Trophoblast cell (in vitro differentiated cells and primary cell): Measurements from ENCODE around the gene LYVE1.
"Not testable (repeated sequence)": the region's sequence is repeated elsewhere in the genome, so short reads cannot be mapped to it uniquely, and the experiment has no call there.

Experiments used
- DNase-seq, 2 donors: peaks; one replicate each; pipeline ENCODE4 v3.0.0-alpha.2; 2016
- H2AFZ ChIP-seq: 2 replicates; pipeline ENCODE4 v1.6.1; 2013; ENCODE audit warnings: low read length, moderate library complexity, mild to moderate bottlenecking; ENCODE audit not compliant: insufficient read depth, poor library complexity
- H2AK5ac ChIP-seq: 2 replicates; pipeline ENCODE4 v1.6.1; 2013; ENCODE audit warnings: mild to moderate bottlenecking, low read length
- H2BK120ac ChIP-seq: 2 replicates; pipeline ENCODE4 v1.6.1; 2013; ENCODE audit warnings: low read length, mild to moderate bottlenecking, moderate library complexity; ENCODE audit not compliant: insufficient read depth, poor library complexity
- H2BK12ac ChIP-seq: 2 replicates; pipeline ENCODE4 v1.6.1; 2013; ENCODE audit warnings: mild to moderate bottlenecking, low read length, moderate library complexity
- H2BK5ac ChIP-seq: 2 replicates; pipeline ENCODE4 v1.6.1; 2013; ENCODE audit warnings: low read length, low read depth, moderate library complexity, mild to moderate bottlenecking; ENCODE audit not compliant: poor library complexity
- H3K14ac ChIP-seq: 2 replicates; pipeline ENCODE4 v1.6.1; 2013; ENCODE audit warnings: mild to moderate bottlenecking, low read length
- H3K18ac ChIP-seq: 2 replicates; pipeline ENCODE4 v1.6.1; 2013; ENCODE audit warnings: mild to moderate bottlenecking, low read length
- H3K23ac ChIP-seq: 2 replicates; pipeline ENCODE4 v1.6.1; 2013; ENCODE audit warnings: low read length
- H3K27ac ChIP-seq: 2 replicates; pipeline ENCODE4 v1.5.1; 2013; ENCODE audit warnings: low read depth, mild to moderate bottlenecking, inconsistent platforms, low read length, moderate library complexity
- H3K27me3 ChIP-seq: 2 replicates; pipeline ENCODE4 v1.6.1; 2013; ENCODE audit warnings: inconsistent platforms, mild to moderate bottlenecking, low read length, moderate library complexity; ENCODE audit not compliant: insufficient read depth
- H3K36me3 ChIP-seq, 2 experiments: 1 replicate in 1 of 2; 2 replicates in 1 of 2; pipeline ENCODE4 v1.6.1; 2013; ENCODE audit warnings: low read length in 2 of 2, mild to moderate bottlenecking in 2 of 2, moderate library complexity in 1 of 2; ENCODE audit not compliant: insufficient read depth in 2 of 2, control insufficient read depth in 1 of 2
- H3K4ac ChIP-seq: 2 replicates; pipeline ENCODE4 v1.6.1; 2013; ENCODE audit warnings: low read depth, mild to moderate bottlenecking, low read length, moderate library complexity
- H3K4me1 ChIP-seq, 2 experiments: 1 replicate in 1 of 2; 2 replicates in 1 of 2; pipeline ENCODE4 v1.6.1; 2013; ENCODE audit warnings: low read length in 2 of 2, mild to moderate bottlenecking in 2 of 2, moderate library complexity in 1 of 2; ENCODE audit not compliant: insufficient read depth in 2 of 2, control insufficient read depth in 1 of 2
- H3K4me2 ChIP-seq: 2 replicates; pipeline ENCODE4 v1.6.1; 2013; ENCODE audit warnings: inconsistent platforms, mild to moderate bottlenecking, low read length, moderate library complexity
- H3K4me3 ChIP-seq: 2 replicates; pipeline ENCODE4 v1.5.1; 2013; ENCODE audit warnings: mild to moderate bottlenecking, low read depth, low read length, inconsistent platforms
- H3K79me1 ChIP-seq: one replicate; pipeline ENCODE4 v1.6.1; 2013; ENCODE audit warnings: low read length
- H3K79me2 ChIP-seq: 2 replicates; pipeline ENCODE4 v1.6.1; 2013; ENCODE audit warnings: low read length, mild to moderate bottlenecking; ENCODE audit not compliant: control insufficient read depth, insufficient read depth, poor library complexity
- H3K9ac ChIP-seq: 2 replicates; pipeline ENCODE4 v1.6.1; 2013; ENCODE audit warnings: mild to moderate bottlenecking, low read length
- H3K9me3 ChIP-seq: 2 replicates; pipeline ENCODE4 v1.6.1; 2013; ENCODE audit warnings: low read depth, mild to moderate bottlenecking, control low read depth, inconsistent platforms, low read length; ENCODE audit not compliant: insufficient read depth
- H4K12ac ChIP-seq: 2 replicates; pipeline ENCODE4 v1.6.1; 2013; ENCODE audit warnings: low read depth, mild to moderate bottlenecking, low read length, moderate library complexity
- H4K8ac ChIP-seq: 2 replicates; pipeline ENCODE4 v1.6.1; 2013; ENCODE audit warnings: low read depth, mild to moderate bottlenecking, low read length, moderate library complexity
- H4K91ac ChIP-seq: one replicate; pipeline ENCODE4 v1.6.1; 2013; ENCODE audit warnings: low read depth, mild to moderate bottlenecking, low read length, moderate library complexity
- WGBS: extraction: QIAGEN DNeasy Blood & Tissue Kit; methylation state at CpG from one replicate; pipeline ENCODE4 v1.1.7; 2013; ENCODE audit warnings: missing lambda C conversion rate; ENCODE audit not compliant: insufficient read length, insufficient coverage; ENCODE audit errors: extremely low coverage; 5-methylcytosine and 5-hydroxymethylcytosine counted together

Gene LYVE1

GRCh38 chr11:10598816-10599215, 30.4 kb upstream of the LYVE1 start:
- Histone ChIP-seq H3K36me3 (no peaks in the 10 kb centered on the region), H3K9me3 (peaks cover 3% of the 10 kb centered on the region), H3K4me2 (no peak overlapping the region), H3K79me1 (peaks cover 5% of the 10 kb centered on the region), H4K12ac (no peak overlapping the region), H2AFZ (no peak overlapping the region), H3K79me2 (no peaks in the 10 kb centered on the region), H3K4me3 (no peak overlapping the region), H3K27ac (no peak overlapping the region), H3K4me1 (peaks cover 6 to 11% of the 10 kb centered on the region in 2 experiments), H3K4ac (no peak overlapping the region), H2BK120ac (no peak overlapping the region), H4K8ac (no peak overlapping the region), H2AK5ac (no peak overlapping the region), H4K91ac (no peak overlapping the region), H2BK5ac (no peak overlapping the region), H3K9ac (no peak overlapping the region), H3K18ac (no peak overlapping the region), H3K27me3 (no peaks in the 10 kb centered on the region), H3K23ac (no peak overlapping the region), H2BK12ac (no peak overlapping the region), H3K14ac (no peak overlapping the region)
- WGBS, result no CpG with 5 or more reads among the region's 6 CpGs
- DNase-seq, result no peak

- Histone ChIP-seq H2AK5ac (no peak overlapping the region), H3K14ac (no peak overlapping the region), H2BK120ac (no peak overlapping the region), H3K4me3 (no peak overlapping the region), H3K9ac (no peak overlapping the region), H2AFZ (no peak overlapping the region), H3K4me1 (peaks cover 6 to 16% of the 10 kb centered on the region in 2 experiments), H3K27me3 (no peaks in the 10 kb centered on the region), H3K23ac (no peak overlapping the region), H2BK12ac (no peak overlapping the region), H3K79me2 (no peaks in the 10 kb centered on the region), H3K18ac (no peak overlapping the region), H4K8ac (no peak overlapping the region), H3K79me1 (peaks cover 11% of the 10 kb centered on the region), H3K4ac (no peak overlapping the region), H3K4me2 (no peak overlapping the region), H3K27ac (no peak overlapping the region), H4K12ac (no peak overlapping the region), H4K91ac (no peak overlapping the region), H2BK5ac (no peak overlapping the region), H3K9me3 (peaks cover 3% of the 10 kb centered on the region), H3K36me3 (no peaks in the 10 kb centered on the region)
- peak in 1 of 2 donors; percentile 60 for DNase-seq
- no CpG with 5 or more reads among the region's 2 CpGs for WGBS
Measured at GRCh38 chr11:10597877-10598351, 29.4 kb upstream of the LYVE1 start.

GRCh38 chr11:10595840-10596239, 27.4 kb upstream of the LYVE1 start:
- not testable (repeated sequence) for H2AK5ac ChIP-seq, H3K27ac ChIP-seq, H3K14ac ChIP-seq, H3K23ac ChIP-seq, H2AFZ ChIP-seq, H3K4me3 ChIP-seq, H3K4ac ChIP-seq, H3K9ac ChIP-seq, H3K36me3 ChIP-seq, H2BK5ac ChIP-seq, H3K9me3 ChIP-seq, DNase-seq, H4K8ac ChIP-seq, H3K79me2 ChIP-seq, H4K12ac ChIP-seq, H4K91ac ChIP-seq, H3K4me2 ChIP-seq, H2BK120ac ChIP-seq, H3K18ac ChIP-seq, H3K27me3 ChIP-seq, H2BK12ac ChIP-seq
- Histone ChIP-seq H3K79me1 (peaks cover 14% of the 10 kb centered on the region), H3K4me1 (peaks cover 7 to 23% of the 10 kb centered on the region in 2 experiments)
- no CpG with 5 or more reads among the region's 2 CpGs for WGBS

- Histone ChIP-seq H3K4me2 (no peak overlapping the region), H3K18ac (no peak overlapping the region), H2AK5ac (no peak overlapping the region), H3K36me3 (no peaks in the 10 kb centered on the region), H3K4ac (no peak overlapping the region), H4K12ac (no peak overlapping the region), H3K79me2 (no peaks in the 10 kb centered on the region), H2BK5ac (no peak overlapping the region), H3K23ac (no peak overlapping the region), H3K27me3 (no peaks in the 10 kb centered on the region), H3K4me3 (no peak overlapping the region), H3K4me1 (peaks cover 5 to 20% of the 10 kb centered on the region in 2 experiments), H3K79me1 (peaks cover 12% of the 10 kb centered on the region), H4K8ac (no peak overlapping the region), H4K91ac (no peak overlapping the region), H2BK12ac (no peak overlapping the region), H2AFZ (no peak overlapping the region), H3K9ac (no peak overlapping the region), H3K14ac (no peak overlapping the region), H3K27ac (no peak overlapping the region), H3K9me3 (no peaks in the 10 kb centered on the region), H2BK120ac (no peak overlapping the region)
- WGBS, result no CpG with 5 or more reads among the region's 4 CpGs
- peak; percentile 59 to 83 for DNase-seq
Measured at GRCh38 chr11:10594407-10594806, 25.9 kb upstream of the LYVE1 start.
